Choroid plexus epithelial cell (primary cell): ENCODE data around the gene KCNMA1.
"Not testable (repeated sequence)": the region's sequence is repeated elsewhere in the genome, so short reads cannot be mapped to it uniquely, and the experiment has no call there.

ENCODE experiments used
- DNase-seq: peaks from one replicate; pipeline ENCODE4 v3.0.0-alpha.2; 2010; ENCODE audit warnings: low read depth
- H3K4me3 ChIP-seq: 2 replicates; pipeline ENCODE4 v1.5.1; 2011; ENCODE audit warnings: low read depth, mild to moderate bottlenecking, control low read depth, low read length, moderate library complexity
- TF ChIP-seq, protein P1 (sequence below): conservative IDR thresholded peaks from 2 replicates; pipeline ENCODE4 v1.5.1; 2011; ENCODE audit warnings: low read depth, mild to moderate bottlenecking, control low read depth, inconsistent platforms, low read length, moderate library complexity

The KCNMA1 gene

DNA sequence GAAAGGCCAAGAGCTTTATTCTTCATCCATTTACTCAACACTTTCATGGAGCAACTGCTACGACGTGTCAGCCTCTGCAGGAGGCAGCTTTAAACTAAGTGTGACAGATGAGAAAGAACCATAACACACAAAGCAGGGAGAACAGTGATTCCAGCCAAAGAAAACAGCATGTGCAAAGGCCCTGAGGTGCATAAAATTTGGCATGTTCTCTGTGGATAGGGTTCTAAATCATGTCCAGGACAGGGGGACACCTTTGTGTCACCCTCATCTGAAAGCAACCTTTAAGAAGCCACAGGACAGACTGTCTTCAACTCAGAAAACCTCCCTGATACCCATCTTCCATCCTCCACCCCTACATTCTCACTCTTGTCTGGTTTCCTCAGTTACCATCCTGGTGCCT lies 116.6 kb downstream of the KCNMA1 start:
- H3K4me3 ChIP-seq, result no peak overlapping the region
- TF ChIP-seq, protein P1, sequence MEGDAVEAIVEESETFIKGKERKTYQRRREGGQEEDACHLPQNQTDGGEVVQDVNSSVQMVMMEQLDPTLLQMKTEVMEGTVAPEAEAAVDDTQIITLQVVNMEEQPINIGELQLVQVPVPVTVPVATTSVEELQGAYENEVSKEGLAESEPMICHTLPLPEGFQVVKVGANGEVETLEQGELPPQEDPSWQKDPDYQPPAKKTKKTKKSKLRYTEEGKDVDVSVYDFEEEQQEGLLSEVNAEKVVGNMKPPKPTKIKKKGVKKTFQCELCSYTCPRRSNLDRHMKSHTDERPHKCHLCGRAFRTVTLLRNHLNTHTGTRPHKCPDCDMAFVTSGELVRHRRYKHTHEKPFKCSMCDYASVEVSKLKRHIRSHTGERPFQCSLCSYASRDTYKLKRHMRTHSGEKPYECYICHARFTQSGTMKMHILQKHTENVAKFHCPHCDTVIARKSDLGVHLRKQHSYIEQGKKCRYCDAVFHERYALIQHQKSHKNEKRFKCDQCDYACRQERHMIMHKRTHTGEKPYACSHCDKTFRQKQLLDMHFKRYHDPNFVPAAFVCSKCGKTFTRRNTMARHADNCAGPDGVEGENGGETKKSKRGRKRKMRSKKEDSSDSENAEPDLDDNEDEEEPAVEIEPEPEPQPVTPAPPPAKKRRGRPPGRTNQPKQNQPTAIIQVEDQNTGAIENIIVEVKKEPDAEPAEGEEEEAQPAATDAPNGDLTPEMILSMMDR, result no peak
- no peak for DNase-seq

DNA sequence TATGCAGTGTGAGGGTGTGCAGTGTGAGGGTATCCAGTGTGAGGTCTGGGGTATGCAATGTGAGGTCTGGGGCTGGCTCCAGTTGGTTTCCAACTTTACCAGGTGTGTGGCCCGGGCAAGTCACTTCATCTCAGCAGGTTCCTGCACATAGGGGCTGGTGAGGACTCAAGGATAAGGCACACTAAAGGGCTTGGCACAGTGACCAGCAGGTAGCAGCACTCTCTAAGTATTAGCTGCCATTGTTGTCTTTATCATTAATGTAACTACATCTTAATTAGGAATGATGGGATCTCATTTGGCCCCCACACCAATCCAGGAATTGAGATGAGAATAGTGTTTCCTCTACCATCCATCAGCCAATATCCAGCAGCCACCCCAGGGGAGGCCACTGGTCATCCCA lies 117.3 kb downstream of the KCNMA1 start:
- DNase-seq, result no peak
- TF ChIP-seq, protein P1, result no peak
- no peak overlapping the region for H3K4me3 ChIP-seq

DNA sequence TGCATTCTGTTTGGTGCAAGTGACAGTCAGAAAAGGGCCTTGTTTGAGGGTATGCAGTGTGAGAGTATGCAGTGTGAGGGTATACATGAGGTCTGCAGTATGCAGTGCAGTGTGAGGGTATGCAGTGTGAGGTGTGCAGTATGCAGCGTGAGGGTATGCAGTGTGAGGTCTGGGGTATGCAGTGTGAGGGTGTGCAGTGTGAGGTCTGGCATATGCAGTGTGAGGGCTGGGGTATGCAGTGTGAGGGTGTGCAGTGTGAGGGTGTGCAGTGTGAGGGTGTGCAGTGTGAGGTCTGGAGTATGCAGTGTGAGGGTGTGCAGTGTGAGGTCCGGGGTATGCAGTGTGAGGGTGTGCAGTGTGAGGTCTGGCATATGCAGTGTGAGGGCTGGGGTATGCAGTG lies 117.8 kb downstream of the KCNMA1 start:
- not testable (repeated sequence) for DNase-seq, H3K4me3 ChIP-seq

DNA sequence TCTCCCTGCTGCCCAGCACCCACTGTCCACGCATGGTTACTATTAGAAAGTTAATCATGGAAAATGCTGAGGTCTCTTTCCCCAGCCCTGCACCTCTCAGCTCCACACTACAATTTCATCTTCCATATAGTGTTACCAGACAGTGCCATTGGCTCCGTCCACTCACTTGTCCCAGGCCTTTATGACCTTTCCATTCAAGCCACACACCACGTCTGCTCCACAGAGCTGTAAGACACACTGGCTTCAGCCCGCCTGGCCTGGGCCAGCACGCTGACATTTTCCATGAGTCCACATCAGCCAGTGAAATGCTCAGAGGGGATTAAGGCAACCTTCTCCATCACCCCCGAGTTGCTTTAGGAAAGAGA lies 118.7 kb downstream of the KCNMA1 start:
- DNase-seq, result no peak
- H3K4me3 ChIP-seq, result no peak overlapping the region
- TF ChIP-seq, protein P1, result no peak

DNA sequence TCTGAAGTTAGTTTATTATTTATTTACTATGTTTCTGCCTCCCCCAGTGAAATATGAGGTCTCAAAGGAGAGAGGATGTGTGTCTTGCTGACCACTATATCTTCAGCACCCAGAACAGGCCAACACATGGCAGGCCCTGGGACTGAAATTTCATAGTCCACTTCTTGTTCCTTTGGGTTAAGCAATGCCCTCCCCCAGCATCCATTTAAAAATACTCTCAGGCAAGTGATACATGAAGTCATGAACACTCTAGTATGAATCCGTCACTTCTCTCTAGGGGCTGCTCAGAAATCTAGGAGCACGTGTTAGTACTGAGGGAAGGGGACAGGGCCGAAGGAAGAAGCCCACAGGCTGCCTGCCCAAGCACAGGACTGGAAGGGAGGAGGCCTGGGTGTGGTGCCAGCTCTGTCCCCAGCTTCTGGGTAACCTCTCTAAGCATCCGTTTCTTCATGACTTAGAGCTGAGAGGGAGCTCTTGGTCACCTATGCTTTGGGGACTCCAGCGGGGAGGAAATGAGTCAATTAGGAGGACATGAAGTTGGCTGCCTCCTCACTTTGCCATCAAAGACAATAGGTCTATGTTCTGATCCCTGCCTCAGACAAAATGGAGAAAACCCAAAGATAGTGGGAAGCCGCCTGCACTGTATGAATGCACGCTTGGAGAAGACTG lies 119.2 kb downstream of the KCNMA1 start:
- TF ChIP-seq, protein P1, result no peak
- H3K4me3 ChIP-seq, result no peak overlapping the region
- no peak for DNase-seq

DNA sequence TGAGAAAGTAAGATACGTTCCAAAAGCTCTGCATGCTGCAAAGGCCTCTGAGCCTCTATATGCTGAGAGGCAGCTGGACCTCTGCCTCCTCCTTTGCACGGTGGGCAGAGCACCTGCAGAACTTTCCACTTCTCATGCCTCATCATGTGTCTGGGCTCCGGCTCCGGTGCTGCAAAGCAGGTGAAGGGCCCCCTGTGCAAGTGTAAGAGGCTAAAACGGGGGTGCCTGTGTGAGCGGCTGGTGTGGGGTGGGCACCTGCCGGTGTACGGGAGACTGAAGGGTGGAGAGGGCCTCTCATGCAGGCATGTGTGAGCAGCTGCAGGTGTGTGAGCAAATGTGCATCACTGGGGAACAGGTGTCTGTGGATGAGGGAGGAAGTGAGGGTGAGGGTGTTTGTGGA lies 121.0 kb downstream of the KCNMA1 start:
- H3K4me3 ChIP-seq, result no peak overlapping the region
- TF ChIP-seq, protein P1, result no peak
- DNase-seq, result no peak

DNA sequence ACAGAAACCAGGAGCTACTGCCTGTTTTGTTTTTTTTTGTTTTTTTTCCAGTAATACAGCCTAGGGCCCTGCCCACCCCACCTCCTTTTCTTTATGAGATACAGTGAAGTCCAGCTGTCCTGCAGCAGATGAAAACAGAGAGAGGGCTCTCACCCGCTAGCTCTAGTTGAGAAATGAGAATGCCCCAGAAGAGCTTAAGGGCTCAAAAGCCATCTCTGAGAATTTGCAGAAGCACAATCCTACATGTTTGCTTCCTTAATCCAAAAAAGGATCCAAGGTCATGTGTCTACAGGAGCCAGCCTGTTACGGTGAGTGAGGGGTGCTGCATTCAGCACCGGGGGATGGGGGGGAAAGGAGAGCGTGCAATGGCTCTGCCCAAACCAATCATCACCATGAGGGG lies 122.7 kb downstream of the KCNMA1 start:
- TF ChIP-seq, protein P1, result no peak
- H3K4me3 ChIP-seq, result no peak overlapping the region
- DNase-seq, result no peak

DNA sequence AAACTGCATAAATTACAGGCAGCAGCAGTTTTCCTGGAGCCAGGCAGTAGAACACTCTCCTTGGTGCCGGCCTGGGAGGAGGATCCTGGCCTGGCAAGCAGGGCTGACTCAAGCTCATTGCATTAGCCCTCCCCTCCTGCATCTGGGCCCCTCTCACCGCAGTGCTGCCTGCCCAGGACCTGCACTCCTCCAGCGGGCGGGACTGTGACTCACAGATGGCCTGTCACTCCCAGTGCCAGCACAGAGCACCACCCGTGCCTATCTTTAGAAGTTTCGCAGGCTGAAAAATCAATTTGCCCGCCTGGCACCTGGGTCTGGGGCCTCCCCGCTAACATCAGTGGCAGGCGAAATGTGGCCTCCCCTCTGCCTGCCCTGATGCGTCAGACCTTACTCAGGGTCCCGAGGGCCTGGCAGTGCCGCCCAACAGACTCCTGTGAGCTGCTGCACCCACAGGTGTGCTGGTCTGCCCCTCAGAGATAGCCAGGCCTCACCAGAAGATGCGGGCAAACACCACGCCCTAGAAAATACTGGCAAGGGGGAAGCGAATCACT lies 123.8 kb downstream of the KCNMA1 start:
- TF ChIP-seq, protein P1, result no peak
- no peak overlapping the region for H3K4me3 ChIP-seq

More for the DNA sequence above, 123.8 kb downstream of the KCNMA1 start:
- DNase-seq, result peak; percentile 55
